Sigmoid colon (tissue), 7 donors: ENCODE measurements around the gene CTSL. TPM values are rescaled to one million over a fixed set of nuclear protein-coding genes. Genes with fewer than 3 reads are reported as not detected.

Experiments
- DNase-seq: peaks from one replicate; pipeline ENCODE4 v3.0.0-alpha.2; 2019
- H3K27ac ChIP-seq, 4 donors: fragments of 200-600 bp; sonication (generic); one replicate each; pipeline ENCODE4 v1.5.1; 2016 to 2019; ENCODE audit warnings: mild to moderate bottlenecking in 1 of 4
- H3K27me3 ChIP-seq, 3 donors: fragments of 200-600 bp; sonication (generic); one replicate each; pipeline ENCODE4 v1.5.1; 2019; ENCODE audit warnings: mild to moderate bottlenecking in 1 of 3
- H3K36me3 ChIP-seq, 4 donors: fragments of 200-600 bp; sonication (generic); one replicate each; pipeline ENCODE4 v1.5.1; 2016 to 2019
- H3K4me1 ChIP-seq, 4 donors: fragments of 200-600 bp; sonication (generic); one replicate each; pipeline ENCODE4 v1.5.1; 2017 to 2019
- H3K4me3 ChIP-seq, 4 donors: fragments of 200-600 bp; sonication (generic); one replicate each; pipeline ENCODE4 v1.5.1; 2017 to 2019; ENCODE audit warnings: mild to moderate bottlenecking in 2 of 4, moderate library complexity in 1 of 4
- H3K9me3 ChIP-seq, 4 donors: fragments of 200-600 bp in 3 of 4; sonication (generic) in 3 of 4; one replicate each; pipeline versions ENCODE4 v1.5.1 to v1.6.1; 2013 to 2019
- CTCF ChIP-seq, 4 experiments: fragments of 450-650 bp in 3 of 4; fragments of 200-600 bp in 1 of 4; IDR thresholded peaks; one replicate each; pipeline ENCODE4 v1.5.1; 2016 to 2019; ENCODE audit warnings: antibody characterized with exemption in 4 of 4, mild to moderate bottlenecking in 3 of 4, moderate library complexity in 2 of 4
- EP300 ChIP-seq, 4 donors: sonication (generic); formaldehyde crosslinking; IDR thresholded peaks; one replicate each; pipeline ENCODE4 v1.6.1; 2017; ENCODE audit warnings: antibody characterized with exemption in 4 of 4
- POLR2A ChIP-seq, 2 donors: fragments of 450-650 bp; IDR thresholded peaks; one replicate each; pipeline ENCODE4 v1.6.1; 2016; ENCODE audit warnings: antibody characterized with exemption in 2 of 2, mild to moderate bottlenecking in 2 of 2, moderate library complexity in 2 of 2
- POLR2AphosphoS5 ChIP-seq, 4 donors: sonication (generic); formaldehyde crosslinking; IDR thresholded peaks; one replicate each; pipeline ENCODE4 v1.6.1; 2017; ENCODE audit warnings: antibody characterized with exemption in 4 of 4
- WGBS, 2 donors: extraction: QIAGEN DNeasy Blood & Tissue Kit; methylation state at CpG; one replicate each; pipeline ENCODE4 v1.1.7; 2013; 5-methylcytosine and 5-hydroxymethylcytosine counted together
- intact Hi-C: fragments of 100-400 bp; cut with DNase I; formaldehyde crosslinking; loops from one replicate; pipeline ENCODE4 v1.15.1; 2023
- polyA plus RNA-seq, 3 donors: library from polyadenylated mRNA; stranded (reverse); fragments of 200-250 nt; gene quantifications; one replicate each; pipeline ENCODE4 v1.2.3, GENCODE V29; 2013
- total RNA-seq, 4 donors: library from RNA; depleted of rRNA; stranded (reverse); fragments of >200 nt; gene quantifications; one replicate each; pipeline ENCODE4 v1.1.0, GENCODE V29; 2016
- donor health status: healthy with polysubstance abuse.
- donor health status: Bipolar disorder and iron deficiency.
- donor health status: healthy.

CTSL gene
- total and polyA plus RNA-seq, 7 donors, result 35.4 to 179 (median 107) TPM

- no peaks in the 10 kb centered on the region for H3K9me3 ChIP-seq
- no peaks in the 10 kb centered on the region for H3K27me3 ChIP-seq
- peaks cover 5 to 35% (median 12%) of the 10 kb centered on the region in 4 donors for H3K36me3 ChIP-seq
- no peak overlapping the region for H3K27ac ChIP-seq
- 71 to 88% methylated on average over 7 of the region's 7 CpGs for WGBS, 2 donors
- no peak for TF ChIP-seq EP300 (IDR thresholded peaks at IDR 0.05)
- TF ChIP-seq CTCF (IDR thresholded peaks at IDR 0.05), result no peak
- TF ChIP-seq POLR2A (IDR thresholded peaks at IDR 0.05), result no peak
- no peak for TF ChIP-seq POLR2AphosphoS5 (IDR thresholded peaks at IDR 0.05)
- intact Hi-C loops, result no loop called here
- no peak overlapping the region for H3K4me3 ChIP-seq
- no peak for DNase-seq
- peaks cover 0 to 23% (median 16%) of the 10 kb centered on the region in 4 donors for H3K4me1 ChIP-seq
These were observed 16.8 kb upstream of the CTSL start for GRCh38 chr9:87708986-87709728.

- Histone ChIP-seq H3K27me3 (no peaks in the 10 kb centered on the region), H3K9me3 (no peaks in the 10 kb centered on the region), H3K27ac (no peak overlapping the region), H3K36me3 (peaks cover 5 to 30% (median 12%) of the 10 kb centered on the region in 4 donors), H3K4me1 (peaks cover 0 to 32% (median 24%) of the 10 kb centered on the region in 4 donors), H3K4me3 (no peak overlapping the region)
- TF ChIP-seq CTCF (IDR thresholded peaks at IDR 0.05) (no peak), POLR2AphosphoS5 (IDR thresholded peaks at IDR 0.05) (no peak), EP300 (IDR thresholded peaks at IDR 0.05) (no peak), POLR2A (IDR thresholded peaks at IDR 0.05) (no peak)
- WGBS, 2 donors, result 75 to 76% methylated on average over 5 of the region's 5 CpGs
- DNase-seq, result no peak
- intact Hi-C loops, result no loop called here
These were observed 15.5 kb upstream of the CTSL start for GRCh38 chr9:87710443-87710842.

- peak overlapping the region in 3 of 4 donors; percentile 24 to 75 (median 70) for H3K27ac ChIP-seq
- peaks cover 0 to 32% (median 24%) of the 10 kb centered on the region in 4 donors for H3K4me1 ChIP-seq
- DNase-seq, result no peak
- peaks cover 4 to 13% (median 5%) of the 10 kb centered on the region in 4 donors for H3K36me3 ChIP-seq
- no peaks in the 10 kb centered on the region for H3K9me3 ChIP-seq
- H3K27me3 ChIP-seq, result no peaks in the 10 kb centered on the region
- intact Hi-C loops, result no loop called here
- TF ChIP-seq CTCF (IDR thresholded peaks at IDR 0.05) (no peak), POLR2A (IDR thresholded peaks at IDR 0.05) (no peak), POLR2AphosphoS5 (IDR thresholded peaks at IDR 0.05) (peak in 2 of 4 donors; percentile 36 to 44)
- WGBS, 2 donors, result 78 to 79% methylated on average over 9 of the region's 9 CpGs
- H3K4me3 ChIP-seq, result no peak overlapping the region
These were observed 13.8 kb upstream of the CTSL start for GRCh38 chr9:87711857-87712800.

- H3K27me3 ChIP-seq, result no peaks in the 10 kb centered on the region
- H3K36me3 ChIP-seq, result peaks cover 0 to 9% (median 3%) of the 10 kb centered on the region in 4 donors
- H3K9me3 ChIP-seq, result no peaks in the 10 kb centered on the region
- H3K4me3 ChIP-seq, result no peak overlapping the region
- intact Hi-C loops, result no loop called here
- peak overlapping the region; percentile 66 to 75 (median 72) for H3K27ac ChIP-seq
- TF ChIP-seq POLR2A (IDR thresholded peaks at IDR 0.05) (no peak), CTCF (IDR thresholded peaks at IDR 0.05) (no peak), POLR2AphosphoS5 (IDR thresholded peaks at IDR 0.05) (no peak), EP300 (IDR thresholded peaks at IDR 0.05) (no peak)
- WGBS, 2 donors, result 94% methylated on average over 6 of the region's 6 CpGs
- DNase-seq, result no peak
- H3K4me1 ChIP-seq, result peaks cover 0 to 27% (median 20%) of the 10 kb centered on the region in 4 donors
These were observed 13.1 kb upstream of the CTSL start for GRCh38 chr9:87712801-87713277.
